ENCODE results near the gene ARID1A.

Gene ARID1A

GRCh38 chr1:26728645-26729044 is 32.8 kb downstream of the ARID1A start:
- no peak for DNase-seq (ENCODE audit: low spot score)

GRCh38 chr1:26729633-26730032 is 33.8 kb downstream of the ARID1A start:
- no peak for DNase-seq (ENCODE audit: low spot score)

GRCh38 chr1:26730695-26731094 is 34.9 kb downstream of the ARID1A start:
- DNase-seq (ENCODE audit: low spot score): peak; percentile 50

GRCh38 chr1:26731233-26731902 is 35.6 kb downstream of the ARID1A start:
- no peak for DNase-seq (ENCODE audit: low spot score)

GRCh38 chr1:26733392-26733791 is 37.6 kb downstream of the ARID1A start:
- no peak for DNase-seq (ENCODE audit: low spot score)

- DNase-seq (ENCODE audit: low spot score): peak; percentile 35
These were observed 38.2 kb downstream of the ARID1A start for GRCh38 chr1:26733982-26734381.

- no peak for DNase-seq (ENCODE audit: low spot score)
These were observed 38.8 kb downstream of the ARID1A start for GRCh38 chr1:26734501-26735058.

GRCh38 chr1:26739329-26739914 is 43.6 kb downstream of the ARID1A start:
- DNase-seq (ENCODE audit: low spot score): no peak

- DNase-seq (ENCODE audit: low spot score): no peak
These were observed 44.3 kb downstream of the ARID1A start for GRCh38 chr1:26740023-26740634.

GRCh38 chr1:26740952-26741351 is 45.1 kb downstream of the ARID1A start:
- DNase-seq (ENCODE audit: low spot score): no peak

GRCh38 chr1:26743426-26744059 is 47.7 kb downstream of the ARID1A start:
- DNase-seq (ENCODE audit: low spot score): no peak

- peak; percentile 68 for DNase-seq (ENCODE audit: low spot score)
These were observed 48.5 kb downstream of the ARID1A start for GRCh38 chr1:26744075-26744959.

- no peak for DNase-seq (ENCODE audit: low spot score)
These were observed 49.4 kb downstream of the ARID1A start for GRCh38 chr1:26745191-26745590.

- DNase-seq (ENCODE audit: low spot score): no peak
These were observed 51.2 kb downstream of the ARID1A start for GRCh38 chr1:26747048-26747447.

- no peak for DNase-seq (ENCODE audit: low spot score)
These were observed 52.5 kb downstream of the ARID1A start for GRCh38 chr1:26748351-26748750.

GRCh38 chr1:26749458-26749857 is 53.6 kb downstream of the ARID1A start:
- DNase-seq (ENCODE audit: low spot score): no peak

- no peak for DNase-seq (ENCODE audit: low spot score)
These were observed 54.6 kb downstream of the ARID1A start for GRCh38 chr1:26750428-26750827.

GRCh38 chr1:26752519-26752918 is 56.7 kb downstream of the ARID1A start:
- no peak for DNase-seq (ENCODE audit: low spot score)

GRCh38 chr1:26754086-26754874 is 58.5 kb downstream of the ARID1A start:
- no peak for DNase-seq (ENCODE audit: low spot score)

GRCh38 chr1:26758358-26758757 is 62.5 kb downstream of the ARID1A start:
- no peak for DNase-seq (ENCODE audit: low spot score)

- no peak for DNase-seq (ENCODE audit: low spot score)
These were observed 63.7 kb downstream of the ARID1A start for GRCh38 chr1:26759531-26759930.

All from hepatic stellate cell (primary cell).